Measurements from ENCODE around the gene KHDC4.
"Not testable (repeated sequence)": the region's sequence is repeated elsewhere in the genome, so short reads cannot be mapped to it uniquely, and the experiment has no call there.

KHDC4 gene

GRCh38 chr1:155940482-155940992 lies 6.3 kb upstream of the KHDC4 start:
- DNase-seq, result no peak

DNA sequence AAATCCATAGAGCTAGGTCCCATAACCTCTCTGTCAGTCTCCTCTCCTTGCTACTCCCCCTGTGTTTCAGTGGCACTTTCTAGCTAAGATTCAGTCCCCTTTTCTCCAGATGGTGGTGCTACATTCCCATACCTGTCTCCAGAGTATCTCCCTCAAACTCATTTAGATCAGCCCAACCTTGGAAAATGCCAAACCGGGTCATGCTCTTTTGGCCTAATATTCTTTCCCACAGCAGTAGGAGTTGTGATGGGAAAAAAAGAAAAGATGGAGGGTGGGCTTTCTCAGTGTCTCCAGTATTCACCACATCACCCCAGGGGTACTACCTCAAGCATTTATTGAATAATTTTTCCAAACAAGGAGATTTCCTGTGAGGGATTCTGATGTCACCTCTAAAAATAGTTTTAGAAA lies 4.0 kb upstream of the KHDC4 start:
- DNase-seq, result peak; percentile 38

DNA sequence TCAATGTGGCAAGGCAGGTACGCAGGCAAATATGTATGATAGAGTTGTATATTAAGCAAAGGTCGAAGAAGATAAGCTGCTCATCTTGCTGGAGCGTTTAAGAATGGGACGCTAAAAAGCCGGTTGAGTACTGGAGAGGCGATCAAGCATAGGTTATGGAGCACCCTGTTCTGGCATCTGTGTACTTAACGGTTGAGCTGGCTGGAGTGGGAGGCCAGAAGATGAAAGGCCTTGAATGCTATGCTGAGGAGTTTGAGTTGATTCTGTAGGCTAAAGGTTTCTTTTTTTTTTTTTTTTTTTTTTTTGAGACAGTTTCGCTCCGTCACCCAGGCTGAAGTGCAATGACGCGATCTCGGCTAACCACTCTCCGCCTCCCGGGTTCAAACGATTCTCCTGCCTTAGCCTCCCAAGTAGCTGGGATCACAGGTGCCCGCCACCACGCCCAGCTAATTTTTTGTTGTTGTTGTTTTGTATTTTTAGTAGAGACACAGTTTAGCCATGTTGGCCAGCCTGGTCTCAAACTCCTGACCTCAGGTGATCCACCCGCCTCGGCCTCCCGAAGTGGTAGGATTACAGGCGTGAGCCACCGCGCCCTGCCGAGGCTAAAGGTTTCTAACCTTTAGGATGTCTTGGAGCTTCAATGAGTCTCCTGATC lies 850 bp upstream of the KHDC4 start:
- no peak for DNase-seq

GRCh38 chr1:155933591-155934096 lies 569 bp downstream of the KHDC4 start:
- DNase-seq, result no peak

- no peak for DNase-seq
These were observed 1.7 kb downstream of the KHDC4 start for GRCh38 chr1:155932487-155932886.

- DNase-seq, result no peak
These were observed 2.1 kb downstream of the KHDC4 start for GRCh38 chr1:155932081-155932480.

DNA sequence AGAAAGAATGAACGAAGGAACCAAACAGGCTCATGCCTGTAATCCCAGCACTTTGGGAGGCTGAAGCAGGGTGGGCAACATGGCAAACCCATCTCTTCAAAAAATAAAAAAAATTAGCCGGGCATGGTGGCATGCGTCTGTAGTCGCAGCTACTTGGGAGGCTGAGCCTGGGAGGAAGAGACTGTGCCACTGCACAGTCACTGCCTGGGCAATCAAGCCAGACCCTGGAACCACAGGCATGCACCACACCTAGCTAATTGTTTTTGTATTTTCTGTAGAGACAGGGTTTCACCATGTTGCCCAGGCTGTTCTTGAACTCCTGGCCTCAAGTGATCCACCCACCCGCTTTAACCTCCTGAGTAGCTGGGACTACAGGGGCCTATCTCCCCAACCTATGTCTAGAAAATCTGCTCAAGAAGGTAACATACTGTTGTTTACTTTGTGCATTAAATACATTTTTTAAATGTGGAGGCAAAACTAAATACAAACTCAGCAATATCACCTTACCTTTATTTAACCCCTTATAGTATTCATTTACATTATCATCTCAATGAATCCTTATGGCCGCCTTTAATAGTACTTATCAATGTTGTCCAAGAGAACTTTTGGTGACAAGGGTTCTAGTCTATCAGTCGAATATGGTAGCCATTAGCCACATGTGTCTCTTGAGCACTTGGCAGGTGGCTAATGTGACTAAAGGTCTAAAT lies 2.7 kb downstream of the KHDC4 start:
- no peak for DNase-seq

DNA sequence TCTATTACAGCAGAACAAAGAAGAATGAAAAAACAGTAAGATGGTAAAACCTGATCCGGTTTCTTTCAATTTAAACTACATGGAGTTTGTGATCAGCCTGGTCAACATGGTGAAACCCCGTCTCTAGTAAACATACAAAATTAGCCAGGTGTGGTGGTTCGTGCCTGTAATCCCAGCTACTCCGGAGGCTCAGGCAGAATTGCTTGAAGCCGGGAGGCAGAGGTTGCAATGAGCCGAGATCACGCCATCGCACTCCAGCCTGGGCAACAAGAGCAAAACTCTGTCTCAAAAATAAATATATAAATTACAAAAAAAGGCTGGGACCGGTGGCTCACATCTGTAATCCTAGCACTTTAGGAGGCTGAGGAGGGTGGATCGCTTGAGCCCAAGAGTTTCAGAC lies 3.5 kb downstream of the KHDC4 start:
- not testable (repeated sequence) for DNase-seq

GRCh38 chr1:155929057-155929456 lies 5.2 kb downstream of the KHDC4 start:
- no peak for DNase-seq

DNA sequence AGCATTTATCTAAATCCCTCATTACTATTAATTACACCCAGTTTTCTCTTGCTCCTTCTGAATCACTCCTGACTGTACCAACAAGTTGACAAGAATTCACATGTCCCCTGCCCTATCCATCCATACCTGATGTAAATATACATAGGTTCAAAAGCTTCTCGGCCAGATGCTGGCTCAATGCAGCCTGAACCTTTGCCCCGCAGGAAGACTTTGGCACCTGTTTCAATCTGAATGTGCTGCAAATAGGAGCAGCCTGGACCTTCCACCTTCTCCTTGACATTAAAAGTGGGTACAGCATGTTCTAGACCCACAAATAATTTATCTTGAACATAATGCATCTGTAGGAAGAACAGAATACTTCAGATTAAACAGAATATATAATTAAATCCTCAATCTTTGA lies 8.7 kb downstream of the KHDC4 start:
- no peak for DNase-seq

DNA sequence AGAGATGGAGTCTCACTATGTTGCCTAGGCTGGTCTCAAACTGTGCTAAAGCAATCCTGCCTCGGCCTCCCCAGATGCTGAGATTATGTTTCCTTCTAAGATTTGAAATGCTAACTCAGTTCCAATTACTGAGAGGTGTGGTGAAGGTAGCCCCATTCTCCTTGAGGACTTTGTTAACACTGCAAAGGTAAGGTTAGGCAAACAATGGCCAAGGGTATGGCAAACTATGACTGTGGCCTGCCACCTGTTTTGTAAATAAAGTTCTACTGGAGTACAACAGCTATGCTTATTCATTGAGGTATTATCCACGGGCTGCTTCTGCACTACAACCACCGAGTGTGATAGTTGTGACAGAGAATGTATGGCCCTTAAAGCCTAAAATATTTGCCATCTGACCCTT lies 13.5 kb downstream of the KHDC4 start:
- no peak for DNase-seq

- DNase-seq, result no peak
These were observed 14.4 kb downstream of the KHDC4 start for GRCh38 chr1:155919801-155920200.

GRCh38 chr1:155918660-155919059 lies 15.6 kb downstream of the KHDC4 start:
- no peak for DNase-seq

DNA sequence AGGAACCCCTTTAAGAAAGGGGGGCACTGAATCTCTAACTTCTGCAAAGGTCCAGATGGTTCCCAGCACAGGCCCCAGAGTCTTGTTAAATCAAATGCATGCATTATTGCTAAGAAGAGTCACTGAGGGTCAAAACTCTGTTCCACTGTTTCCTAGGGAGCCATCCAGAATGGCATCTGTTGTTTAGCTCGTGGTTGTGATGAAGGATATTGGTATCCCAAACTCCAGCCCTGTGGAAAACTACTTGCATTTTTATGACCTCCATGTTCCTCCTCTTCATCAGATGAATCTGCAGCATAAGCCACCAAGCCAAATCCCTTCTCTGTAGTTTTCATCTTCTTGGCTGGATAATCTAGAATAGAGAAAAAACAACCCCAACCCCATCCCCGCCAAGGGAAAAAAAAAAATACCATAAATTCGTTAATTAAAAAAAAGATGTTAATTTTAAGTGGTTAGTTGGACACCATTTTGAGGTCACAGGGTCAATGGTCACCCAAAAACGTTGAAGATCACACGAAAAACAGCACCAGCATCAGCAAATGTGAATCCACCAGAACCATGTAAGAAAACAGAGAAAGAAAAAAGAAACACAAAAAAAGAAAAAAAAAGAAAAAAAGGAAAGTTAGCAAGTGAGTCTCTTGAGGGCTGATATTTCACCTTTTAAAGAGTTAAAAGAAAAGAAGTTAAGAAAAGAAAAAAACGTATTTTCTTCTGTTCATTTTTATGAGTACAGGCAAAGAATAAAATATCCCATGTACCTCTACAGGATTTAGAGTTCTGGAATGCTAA lies 20.1 kb downstream of the KHDC4 start:
- no peak for DNase-seq

DNA sequence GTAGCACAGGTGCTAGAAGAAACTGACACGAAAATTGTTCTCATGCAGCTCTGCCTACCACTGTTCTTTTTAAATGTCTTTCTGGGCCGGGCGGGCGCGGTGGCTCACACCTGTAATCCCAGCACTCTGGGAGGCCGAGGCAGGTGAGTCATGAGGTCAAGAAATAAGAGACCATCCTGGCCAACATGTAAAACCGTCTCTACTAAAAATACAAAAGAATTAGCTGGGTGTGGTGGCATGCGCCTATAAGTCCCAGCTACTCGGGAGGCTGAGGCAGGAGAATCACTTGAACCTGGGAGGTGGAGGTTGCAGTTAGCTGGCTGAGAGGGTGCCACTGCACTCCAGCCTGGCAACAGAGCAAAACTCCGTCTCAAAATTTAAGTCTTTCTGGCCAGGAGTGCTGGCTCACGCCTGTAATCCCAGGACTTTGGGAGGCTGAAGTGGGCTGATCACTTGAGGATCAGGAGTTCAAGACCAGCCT lies 22.1 kb downstream of the KHDC4 start:
- DNase-seq, result no peak

DNA sequence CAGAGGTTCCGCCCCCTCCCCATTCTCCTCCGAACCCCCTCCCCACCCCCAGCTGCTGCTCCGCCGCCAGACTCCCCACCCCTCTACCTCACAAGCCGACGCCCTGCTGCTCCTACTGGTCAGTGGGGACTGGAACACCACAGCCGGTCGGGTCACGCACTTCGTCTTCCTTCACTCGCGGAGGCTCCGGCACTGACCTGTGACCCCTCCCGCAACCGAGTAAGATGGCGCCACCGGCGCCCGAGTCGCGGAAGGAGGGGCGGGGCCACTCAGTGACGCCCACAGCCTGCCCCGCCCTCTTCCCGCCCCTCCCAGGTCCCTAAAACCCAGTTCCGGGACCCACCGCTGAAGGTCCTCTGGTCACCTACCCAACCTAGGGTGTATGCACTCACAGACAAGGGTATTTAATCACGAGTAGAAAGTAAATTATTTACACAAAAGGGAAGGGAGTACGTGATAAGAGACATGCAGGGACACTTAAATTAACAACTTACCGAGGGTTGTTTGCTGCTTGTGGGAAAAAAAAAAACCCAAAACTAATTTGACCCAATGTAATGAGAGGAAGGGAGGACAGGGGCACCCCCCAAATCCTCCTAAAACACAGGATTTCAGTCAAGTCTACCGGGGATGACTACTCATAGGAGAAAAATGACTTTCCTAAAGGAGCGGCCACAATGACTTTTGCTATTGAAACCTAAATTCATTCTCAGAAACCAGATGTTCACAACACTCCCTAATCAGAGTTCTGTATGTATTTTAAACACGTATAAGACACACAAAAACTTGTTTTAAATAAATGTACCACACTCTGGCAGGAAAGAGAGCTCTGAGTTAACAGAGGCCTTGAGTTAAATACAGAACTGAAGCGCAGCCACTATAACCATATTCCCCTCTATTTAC lies 22.8 kb downstream of the KHDC4 start, which contains the start of gene RIT1:
Gene RIT1 (minus strand): TSS at position 194 of the 900 bp plus-strand sequence. CDS start 588 bp downstream, outside the sequence.
- peak; percentile 87 for DNase-seq

DNA sequence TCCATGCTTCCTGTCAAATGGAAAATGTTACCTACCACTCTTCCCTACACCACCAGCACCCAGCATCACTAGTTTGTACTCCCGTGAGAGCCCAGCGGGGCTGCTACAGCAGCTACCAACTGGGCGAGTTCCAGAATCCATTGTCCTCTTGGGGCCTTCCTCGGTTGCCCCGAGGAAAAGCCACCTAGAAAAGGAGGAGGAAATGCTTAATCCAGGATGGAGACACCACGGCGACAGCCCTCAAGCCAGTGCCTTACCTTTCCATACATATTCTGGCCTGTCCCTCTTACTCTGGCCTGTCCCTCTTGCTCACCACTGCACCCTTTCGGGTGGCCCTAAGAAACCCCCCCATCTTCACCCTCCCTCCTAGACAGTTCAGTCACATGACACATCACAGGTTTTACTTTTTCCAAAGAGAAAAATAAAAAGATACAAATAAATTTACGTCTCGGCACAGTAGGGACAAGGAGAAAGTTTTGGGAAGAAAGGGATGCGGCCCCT lies 23.5 kb downstream of the KHDC4 start:
- DNase-seq, result peak; percentile 5

- peak; percentile 15 for DNase-seq
These were observed 24.3 kb downstream of the KHDC4 start for GRCh38 chr1:155909894-155910293.

GRCh38 chr1:155904261-155904660 lies 30.0 kb downstream of the KHDC4 start:
- no peak for DNase-seq

- no peak for DNase-seq
These were observed 34.1 kb downstream of the KHDC4 start for GRCh38 chr1:155900161-155900560.

DNA sequence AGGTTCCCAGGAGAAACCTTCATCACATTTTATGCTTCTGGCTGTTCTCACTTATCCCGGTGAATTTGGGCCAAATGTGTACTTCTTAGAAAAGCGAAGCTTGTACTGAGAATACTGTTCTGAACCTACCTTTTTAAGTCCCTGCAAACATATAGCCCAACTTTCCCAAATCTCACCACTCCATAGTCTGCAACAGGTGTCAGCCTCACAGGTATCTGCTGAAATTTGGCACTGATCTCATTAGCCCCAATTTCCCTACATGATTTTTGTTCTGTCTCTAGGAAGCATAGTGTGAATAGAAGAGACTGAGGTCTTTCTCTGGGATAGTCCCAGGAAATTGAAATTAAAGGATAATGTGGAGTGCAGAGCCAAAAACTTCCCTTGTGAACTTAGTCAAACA lies 34.5 kb downstream of the KHDC4 start:
- DNase-seq, result no peak

DNA sequence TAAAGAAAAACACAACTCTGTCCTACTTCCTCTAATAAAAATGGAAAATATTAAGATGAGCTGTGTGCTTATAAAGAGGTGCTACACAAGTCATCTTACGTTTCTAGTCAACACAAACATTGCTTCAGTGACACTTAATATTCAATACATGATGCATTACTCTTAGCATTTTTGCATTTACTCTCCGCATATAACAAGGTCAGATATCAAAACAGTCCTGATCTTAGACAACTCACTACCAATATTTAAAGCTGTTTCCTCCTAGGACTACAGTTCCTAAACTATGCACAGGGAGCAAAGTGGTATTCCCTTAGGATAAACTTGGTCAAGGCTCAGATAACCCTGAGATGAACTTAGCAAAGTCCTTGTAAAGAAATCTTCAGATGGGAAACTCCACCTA lies 35.3 kb downstream of the KHDC4 start:
- DNase-seq, result no peak

All from CD4-positive, alpha-beta T cell treated with Interleukin-6 for 4 hours (primary cell).